Measurements from ENCODE around the gene USHBP1.
A peak's percentile ranks its signal among the peaks of the same experiment; 100 is the strongest.
"Not testable (repeated sequence)": the region's sequence is repeated elsewhere in the genome, so short reads cannot be mapped to it uniquely, and the experiment has no call there.

Gene USHBP1

GRCh38 chr19:17264641-17264979 is at the start of gene USHBP1:
TSS of gene USHBP1 (minus strand) at chr19:17264745. CDS start at chr19:17264299, 446 bp downstream.
- no peak for DNase-seq

DNA sequence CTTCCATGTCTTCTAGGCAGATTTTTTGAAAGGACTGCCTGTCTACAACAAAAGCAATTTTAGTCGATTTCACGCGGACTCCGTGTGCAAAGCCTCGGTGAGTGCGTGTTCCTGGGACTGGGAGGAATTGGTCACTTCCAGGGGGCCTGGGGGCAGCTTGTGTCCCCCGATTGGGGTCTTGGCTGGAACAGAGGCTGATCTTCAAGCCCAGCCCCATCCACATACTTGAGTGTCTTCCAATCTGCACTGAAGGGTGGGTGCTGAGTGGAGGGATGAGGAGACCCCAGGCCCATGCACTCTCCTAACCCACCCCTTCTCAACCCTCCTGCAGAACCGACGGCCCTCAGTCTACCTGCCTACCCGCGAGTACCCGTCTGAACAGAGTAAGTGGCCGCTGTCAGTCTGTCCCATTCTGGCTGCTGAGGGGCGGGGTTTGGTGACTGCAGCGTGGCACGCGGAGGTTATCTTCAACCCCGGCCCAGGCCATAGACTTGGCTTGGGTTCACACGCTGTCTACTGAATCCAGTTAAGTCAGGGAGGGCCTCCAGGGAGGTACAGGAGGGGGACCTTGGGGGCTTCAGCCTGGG is 49.6 kb upstream of the USHBP1 start:
- no peak for DNase-seq

- no peak for DNase-seq
Measured at GRCh38 chr19:17312189-17313113, 47.9 kb upstream of the USHBP1 start.

GRCh38 chr19:17311455-17312188 is 47.1 kb upstream of the USHBP1 start:
- DNase-seq: no peak

DNA sequence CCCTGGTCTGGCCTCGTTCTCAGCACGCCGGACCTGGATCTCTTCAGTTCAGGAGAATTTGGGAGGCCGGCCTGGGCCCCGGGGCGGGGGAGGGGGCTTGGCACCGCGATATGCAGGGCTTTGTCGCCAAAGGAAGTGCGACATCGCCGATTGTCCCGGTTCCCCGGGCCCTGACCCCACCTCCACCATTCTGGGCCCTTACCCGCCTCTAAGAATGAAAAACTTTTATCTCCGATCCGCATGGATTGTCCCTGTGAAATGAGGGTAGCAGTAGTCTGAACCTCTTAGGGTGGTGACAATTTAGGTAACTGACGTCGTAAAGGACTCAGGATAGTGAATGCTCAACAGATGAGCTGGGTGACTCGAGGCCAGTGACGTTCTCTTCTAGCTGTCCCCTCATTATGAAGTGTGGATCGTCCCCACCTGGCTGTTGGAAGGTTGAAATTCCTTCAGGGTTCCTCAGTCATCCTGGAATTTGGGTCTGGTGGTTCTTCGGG is 45.5 kb upstream of the USHBP1 start:
- no peak for DNase-seq

GRCh38 chr19:17309198-17309964 is 44.8 kb upstream of the USHBP1 start, which contains the start of gene DDA1:
TSS of gene DDA1 (plus strand) at chr19:17309563. CDS start at chr19:17309655, 92 bp downstream.
- peak; percentile 97 to 100 (median 98) for DNase-seq

GRCh38 chr19:17307876-17308377 is 43.4 kb upstream of the USHBP1 start:
- DNase-seq: no peak

DNA sequence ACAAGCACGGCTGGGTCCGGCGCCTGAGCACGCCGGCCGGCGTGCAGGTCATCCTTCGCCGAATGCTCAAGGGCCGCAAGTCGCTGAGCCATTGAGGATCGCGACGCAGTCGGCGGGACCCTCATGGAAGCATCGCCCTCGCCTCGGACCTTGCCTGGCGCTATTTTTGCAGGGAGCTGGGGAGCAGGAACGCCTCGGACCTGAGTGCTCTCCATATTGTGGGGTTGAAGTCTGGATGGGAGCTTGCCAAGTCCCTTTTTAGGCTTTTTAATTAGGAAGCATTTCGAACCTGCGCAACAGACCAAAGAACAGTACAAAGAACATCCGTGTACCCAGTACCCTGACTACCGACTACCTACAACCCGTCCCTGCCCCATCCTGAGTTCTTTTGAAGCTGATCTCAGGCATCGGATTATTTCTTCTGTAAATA is 41.8 kb upstream of the USHBP1 start:
- DNase-seq: peak in 1 of 3 experiments; percentile 66

DNA sequence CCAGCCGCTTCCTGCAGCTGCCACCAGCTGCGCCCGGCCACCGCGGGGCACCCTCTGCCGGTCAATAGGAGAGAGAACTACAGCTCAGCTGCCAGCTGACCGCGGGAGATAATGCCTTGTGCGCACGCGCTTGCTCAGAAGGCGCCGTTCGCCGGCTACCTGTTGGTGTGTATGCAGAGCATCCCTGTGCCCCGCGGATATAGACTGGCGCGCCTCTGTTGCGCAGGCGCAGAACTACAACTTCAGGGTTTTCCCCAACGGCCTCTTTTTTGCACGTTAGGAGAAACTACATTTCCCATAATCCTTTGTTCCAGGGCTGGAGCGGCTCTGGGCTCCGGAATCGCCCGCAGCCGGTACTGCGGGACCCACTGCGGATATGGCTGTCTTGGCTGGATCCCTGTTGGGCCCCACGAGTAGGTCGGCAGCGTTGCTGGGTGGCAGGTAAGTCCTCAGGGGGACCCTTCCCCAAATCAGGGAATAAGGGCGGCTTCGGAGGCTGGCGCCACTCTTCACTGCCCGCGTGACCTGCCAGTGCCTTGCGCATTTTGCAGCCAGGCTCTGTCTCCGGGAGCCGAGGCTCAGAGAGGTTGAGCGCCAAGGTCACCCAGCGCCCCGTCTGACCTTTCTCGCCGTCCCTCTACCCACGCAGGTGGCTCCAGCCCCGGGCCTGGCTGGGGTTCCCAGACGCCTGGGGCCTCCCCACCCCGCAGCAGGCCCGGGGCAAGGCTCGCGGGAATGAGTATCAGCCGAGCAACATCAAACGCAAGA is 41.2 kb upstream of the USHBP1 start, which contains the start of gene MRPL34:
Gene MRPL34 (plus strand): TSS at position 356 of the 768 bp plus-strand sequence. CDS start 21 bp downstream, at position 377.
- peak; percentile 95 to 99 (median 98) for DNase-seq

GRCh38 chr19:17305216-17305516 is 40.6 kb upstream of the USHBP1 start:
- DNase-seq: no peak

- no peak for DNase-seq
Measured at GRCh38 chr19:17304386-17305215, 40.1 kb upstream of the USHBP1 start.

- peak in 1 of 3 experiments; percentile 32 for DNase-seq
Measured at GRCh38 chr19:17303940-17304267, 39.4 kb upstream of the USHBP1 start.

- DNase-seq: peak; percentile 90 to 97 (median 93)
Measured at GRCh38 chr19:17303167-17303939, 38.8 kb upstream of the USHBP1 start, which contains the start of gene ABHD8. TSS of gene ABHD8 (minus strand) at chr19:17303425. CDS start at chr19:17301616, 1,809 bp downstream.

DNA sequence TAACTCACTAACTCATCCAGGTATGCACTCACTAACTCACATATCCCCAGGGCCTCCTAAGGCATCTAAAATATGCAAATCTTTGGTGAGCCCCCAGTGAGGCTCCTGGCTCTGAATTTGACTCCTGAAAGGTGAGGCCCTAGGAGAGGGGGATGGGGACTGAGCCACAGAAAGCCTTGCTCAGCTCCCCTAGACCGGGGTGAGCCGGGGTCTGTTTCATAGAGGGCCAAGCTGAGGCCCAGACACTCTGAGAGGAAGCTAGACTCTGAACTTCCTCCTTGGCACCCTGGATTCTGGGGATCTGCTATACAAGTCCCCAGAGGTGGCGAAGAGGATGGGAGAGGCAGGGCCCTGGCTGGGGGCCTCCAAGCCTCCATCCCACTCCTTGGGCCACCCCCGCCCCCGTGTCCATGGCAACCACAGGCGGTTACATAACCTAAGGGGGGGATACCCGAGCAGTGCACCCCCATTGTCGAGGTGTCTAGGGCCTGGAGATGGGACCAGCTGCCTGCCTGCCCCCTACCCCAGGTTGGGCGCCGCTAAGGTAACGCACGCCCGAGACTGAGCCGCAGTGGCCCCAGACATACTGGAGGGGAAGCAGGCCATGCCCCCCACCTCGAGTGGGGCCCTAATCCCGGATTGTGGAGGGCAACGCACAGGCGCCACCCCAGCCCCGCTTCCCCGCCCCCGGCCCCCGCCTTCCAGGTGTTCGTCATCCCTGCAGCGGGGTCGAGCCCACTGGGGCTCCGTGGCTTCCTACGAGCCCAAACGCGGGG is 38.0 kb upstream of the USHBP1 start:
- DNase-seq: peak in 2 of 3 experiments; percentile 34 to 44

DNA sequence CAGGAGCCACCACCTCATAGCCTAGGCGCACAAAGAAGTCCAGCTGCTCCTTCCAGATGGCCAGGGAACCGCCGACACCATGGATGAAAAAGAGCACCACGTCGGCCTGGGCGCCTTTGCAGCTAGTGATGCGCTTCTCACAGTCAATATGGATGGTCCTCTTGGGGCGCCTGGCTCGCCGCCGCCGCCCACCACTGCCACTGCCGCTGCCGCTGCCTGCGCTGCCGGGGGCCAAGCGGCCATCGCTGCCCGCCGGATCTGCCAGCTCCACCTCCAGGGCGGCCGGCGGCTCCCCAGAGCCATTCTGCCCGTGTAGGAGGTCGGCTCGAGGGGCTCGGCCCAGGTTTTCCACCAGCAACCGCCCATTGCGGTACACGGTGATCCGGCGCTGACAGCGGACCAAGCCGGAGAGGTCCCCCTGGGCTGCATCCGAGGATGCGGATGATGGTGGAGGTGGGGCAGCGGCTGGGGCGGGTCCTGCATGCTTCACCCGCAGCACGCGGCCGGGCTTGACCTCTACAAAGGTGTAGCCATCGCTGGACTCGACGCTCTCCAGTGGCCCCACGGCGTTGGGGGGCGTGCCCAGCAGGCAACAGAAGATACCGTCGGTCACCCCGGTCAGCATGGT is 36.6 kb upstream of the USHBP1 start:
- DNase-seq: no peak

DNA sequence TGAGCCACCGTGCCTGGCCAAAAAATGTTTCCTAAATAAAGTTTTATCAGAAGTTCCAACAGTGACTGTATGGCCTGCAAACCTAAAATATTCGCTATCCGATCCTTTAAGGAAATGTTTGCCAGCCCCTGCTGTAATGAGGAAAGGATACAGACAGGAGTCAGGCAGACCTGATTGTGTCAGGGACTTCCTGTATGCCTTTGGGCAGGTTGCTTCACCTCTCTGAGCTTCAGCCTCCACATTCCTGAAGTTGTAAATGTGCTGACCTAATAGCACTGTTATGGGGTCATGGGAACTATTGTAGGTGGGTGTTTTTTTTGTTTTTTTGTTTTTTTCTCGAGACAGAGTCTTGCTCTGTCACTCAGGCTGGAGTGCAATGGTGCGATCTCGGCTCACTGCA is 32.4 kb upstream of the USHBP1 start:
- no peak for DNase-seq

DNA sequence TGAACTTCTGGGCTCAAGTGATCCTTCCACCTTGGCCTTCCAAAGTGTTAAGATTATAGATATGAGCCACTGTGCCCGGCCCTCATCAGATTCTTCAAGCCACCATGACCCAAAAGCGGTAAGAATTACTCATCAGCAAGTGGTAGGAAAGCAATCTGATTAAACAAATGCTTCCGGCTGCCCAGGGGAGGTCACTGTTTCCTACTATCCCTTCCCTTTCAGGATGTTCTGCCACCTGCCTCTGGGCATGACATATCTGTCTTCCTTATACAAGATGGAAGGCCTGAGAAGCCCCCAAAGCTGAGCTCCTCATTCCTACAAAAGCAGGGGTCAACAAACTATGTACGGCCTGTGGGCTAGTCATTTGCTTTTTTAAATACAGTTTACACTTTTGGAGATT is 31.7 kb upstream of the USHBP1 start:
- DNase-seq: no peak

GRCh38 chr19:17295551-17295950 is 31.0 kb upstream of the USHBP1 start:
- not testable (repeated sequence) for DNase-seq

All from NCI-H1417 (cell line).